Measurements from ENCODE around the gene SHFL.

Gene SHFL

DNA sequence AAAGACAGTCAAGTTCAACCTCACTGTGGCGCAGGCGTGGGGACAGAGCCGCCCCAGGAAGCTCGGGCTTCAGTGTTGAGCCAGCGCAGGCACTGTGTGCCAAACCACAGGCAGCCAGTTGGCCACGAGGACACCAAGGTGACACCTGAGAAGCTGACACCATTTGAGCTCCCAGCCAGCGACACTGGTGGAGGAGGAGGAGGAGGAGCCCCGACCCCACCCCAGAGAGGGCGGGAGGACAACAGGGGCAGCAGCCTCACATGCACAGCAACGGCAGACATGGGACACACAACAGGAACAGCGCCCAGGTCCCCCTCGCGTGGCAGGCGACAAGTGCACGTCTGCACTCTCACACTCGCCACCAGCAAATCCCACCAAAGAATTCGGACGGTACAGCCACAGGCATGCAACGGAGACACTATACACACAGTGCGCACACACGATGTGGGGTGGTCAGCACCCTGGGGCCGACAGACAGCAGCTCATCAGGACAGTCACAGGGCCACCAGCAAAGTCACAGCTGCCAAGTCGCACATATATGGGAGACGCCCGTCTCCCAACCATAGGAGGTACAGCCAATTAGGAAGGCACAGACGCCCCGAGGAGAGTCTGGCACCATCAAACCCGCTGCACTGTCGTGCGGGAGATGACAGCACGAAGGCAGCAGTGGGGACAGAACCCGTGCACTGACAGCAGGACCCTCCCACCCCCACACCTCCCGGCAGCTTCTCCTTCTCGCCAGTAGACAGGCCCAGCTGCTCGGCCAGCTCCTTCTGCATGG, 30.2 kb downstream of the SHFL start:
- Mint-ChIP-seq H3K4me1 (peaks cover 11% of the 10 kb centered on the region), H3K27me3 (ENCODE audit: low read depth) (no peaks in the 10 kb centered on the region), H3K9me3 (no peaks in the 10 kb centered on the region), H3K27ac (no peak overlapping the region), H3K36me3 (ENCODE audit: low read depth) (peaks cover 13% of the 10 kb centered on the region), H3K4me3 (peak overlapping the region; percentile 52 to 69 (median 61))
- no peak for TF ChIP-seq CTCF (IDR thresholded peaks at IDR 0.05; ENCODE audit: unreplicated experiment in 3 of 3)

- Mint-ChIP-seq H3K4me1 (peaks cover 11% of the 10 kb centered on the region), H3K36me3 (ENCODE audit: low read depth) (peaks cover 9% of the 10 kb centered on the region), H3K27ac (no peak overlapping the region), H3K4me3 (peak overlapping the region; percentile 61 to 69 (median 64)), H3K27me3 (ENCODE audit: low read depth) (peaks cover 1% of the 10 kb centered on the region), H3K9me3 (no peaks in the 10 kb centered on the region)
- no peak for TF ChIP-seq CTCF (IDR thresholded peaks at IDR 0.05; ENCODE audit: unreplicated experiment in 3 of 3)
Observed at GRCh38 chr19:10116866-10117616, 30.9 kb downstream of the SHFL start.

DNA sequence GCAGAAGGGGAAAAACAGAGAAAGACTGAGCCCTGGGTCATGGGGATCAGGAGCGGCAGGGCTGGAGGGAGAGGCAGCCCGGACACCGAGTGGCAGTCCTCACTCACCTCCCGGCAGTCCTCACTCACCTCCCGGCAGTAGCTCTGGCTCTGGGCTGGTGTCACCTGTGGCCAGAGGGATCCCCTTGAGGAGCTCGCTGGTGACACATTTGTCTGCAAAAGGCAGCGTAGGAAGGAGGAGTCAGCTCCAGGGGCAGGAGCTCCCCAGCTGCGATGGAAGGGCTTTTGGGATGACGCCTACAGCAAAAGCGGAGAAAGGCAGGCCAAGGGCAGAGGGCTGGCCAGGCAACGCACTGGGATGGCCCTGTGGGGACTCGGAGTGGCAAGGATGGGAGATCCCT, 32.8 kb downstream of the SHFL start:
- Mint-ChIP-seq H3K36me3 (ENCODE audit: low read depth) (peaks cover 9% of the 10 kb centered on the region), H3K9me3 (no peaks in the 10 kb centered on the region), H3K27me3 (ENCODE audit: low read depth) (peaks cover 3% of the 10 kb centered on the region), H3K4me1 (peaks cover 11% of the 10 kb centered on the region), H3K4me3 (peak overlapping the region; percentile 97 to 98 (median 97)), H3K27ac (peak overlapping the region; percentile 80 to 91 (median 89))
- no peak for TF ChIP-seq CTCF (IDR thresholded peaks at IDR 0.05; ENCODE audit: unreplicated experiment in 3 of 3)

- Mint-ChIP-seq H3K9me3 (no peaks in the 10 kb centered on the region), H3K4me3 (peak overlapping the region; percentile 61 to 84 (median 80))
Observed at GRCh38 chr19:10120538-10121189, 34.5 kb downstream of the SHFL start.

GRCh38 chr19:10122045-10122444, 35.9 kb downstream of the SHFL start:
- H3K27me3 Mint-ChIP-seq (ENCODE audit: low read depth): peaks cover 3% of the 10 kb centered on the region
- H3K36me3 Mint-ChIP-seq (ENCODE audit: low read depth): peaks cover 13% of the 10 kb centered on the region
- TF ChIP-seq CTCF (IDR thresholded peaks at IDR 0.05; ENCODE audit: unreplicated experiment in 3 of 3): no peak
- H3K9me3 Mint-ChIP-seq: no peaks in the 10 kb centered on the region
- H3K27ac Mint-ChIP-seq: peak overlapping the region in 2 of 3 experiments; percentile 37 to 79
- H3K4me1 Mint-ChIP-seq: peaks cover 11% of the 10 kb centered on the region
- H3K4me3 Mint-ChIP-seq: no peak overlapping the region

More at GRCh38 chr19:10120538-10121189, 34.5 kb downstream of the SHFL start:
- Mint-ChIP-seq H3K36me3 (ENCODE audit: low read depth) (peaks cover 14% of the 10 kb centered on the region), H3K27me3 (ENCODE audit: low read depth) (peaks cover 3% of the 10 kb centered on the region), H3K27ac (peak overlapping the region in 2 of 3 experiments; percentile 63 to 78), H3K4me1 (peaks cover 11% of the 10 kb centered on the region)
- TF ChIP-seq CTCF (IDR thresholded peaks at IDR 0.05; ENCODE audit: unreplicated experiment in 3 of 3): no peak

Data from nephron (organoid).